Glutamatergic neuron (in vitro differentiated cells): ENCODE results near the gene CDH20. TPM values are rescaled to one million over a fixed set of nuclear protein-coding genes. Genes with fewer than 3 reads are reported as not detected.

Experiments
- DNase-seq: peaks from one replicate; pipeline ENCODE4 v3.0.0; 2022
- H3K27ac Mint-ChIP-seq: one replicate; pipeline ENCODE4 v1.8.0; 2020; ENCODE audit warnings: mild to moderate bottlenecking, mixed read lengths, inconsistent platforms; ENCODE audit not compliant: unreplicated experiment
- H3K27me3 Mint-ChIP-seq: one replicate; pipeline ENCODE4 v1.8.0; 2020; ENCODE audit warnings: mild to moderate bottlenecking, moderate library complexity, mixed read lengths, inconsistent platforms; ENCODE audit not compliant: unreplicated experiment
- H3K36me3 Mint-ChIP-seq: one replicate; pipeline ENCODE4 v1.8.0; 2020; ENCODE audit warnings: mild to moderate bottlenecking, mixed read lengths, inconsistent platforms; ENCODE audit not compliant: unreplicated experiment
- H3K4me1 Mint-ChIP-seq: one replicate; pipeline ENCODE4 v1.8.0; 2020; ENCODE audit warnings: mild to moderate bottlenecking, low read depth, mixed read lengths, inconsistent platforms; ENCODE audit not compliant: unreplicated experiment
- H3K4me3 Mint-ChIP-seq: one replicate; pipeline ENCODE4 v1.8.0; 2020; ENCODE audit warnings: mild to moderate bottlenecking, mixed read lengths, inconsistent platforms; ENCODE audit not compliant: unreplicated experiment
- H3K9me3 Mint-ChIP-seq: one replicate; pipeline ENCODE4 v1.8.0; 2020; ENCODE audit warnings: mild to moderate bottlenecking, moderate library complexity, mixed read lengths, inconsistent platforms; ENCODE audit not compliant: unreplicated experiment
- total RNA-seq: library from RNA; stranded (reverse); fragmentation: NEBNext Ultra II Directional; extraction: Animal tissue kit (Norgen Biotek cat#: 25700); gene quantifications from one replicate; pipeline ENCODE4 v1.2.1, GENCODE V29; 2021; ENCODE audit not compliant: unreplicated experiment
- TF ChIP-seq, protein P1 (sequence below): fragments of 200-600 bp; sonication (generic); IDR thresholded peaks from one replicate; pipeline ENCODE4 v1.5.0; 2021; ENCODE audit not compliant: partially characterized antibody, unreplicated experiment

CDH20 gene
- total RNA-seq, 1 donor from 2014 or later = 0.47 TPM

DNA sequence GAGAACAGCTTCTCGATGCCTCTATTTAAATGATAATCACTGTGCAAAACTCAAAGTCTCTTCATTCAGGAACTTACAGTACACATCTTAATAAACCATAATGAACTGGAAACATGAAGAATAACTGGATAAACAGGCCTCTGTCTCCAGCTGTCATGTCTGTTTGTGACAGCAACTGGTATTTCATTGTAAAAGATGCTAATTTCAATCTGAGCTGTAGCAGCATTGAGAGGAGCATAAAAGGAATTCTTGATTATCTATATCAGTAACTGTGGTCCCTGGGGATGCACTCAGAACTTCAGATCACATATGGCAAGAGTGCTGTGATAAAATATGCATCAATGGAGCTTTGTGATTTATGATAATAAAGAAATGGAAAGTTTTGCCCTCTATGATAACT lies 18.8 kb downstream of the CDH20 start:
- Mint-ChIP-seq H3K27me3 (no peaks in the 10 kb centered on the region), H3K36me3 (no peaks in the 10 kb centered on the region), H3K9me3 (no peaks in the 10 kb centered on the region), H3K4me1 (no peaks in the 10 kb centered on the region), H3K27ac (no peak overlapping the region), H3K4me3 (no peak overlapping the region)
- TF ChIP-seq, protein P1, sequence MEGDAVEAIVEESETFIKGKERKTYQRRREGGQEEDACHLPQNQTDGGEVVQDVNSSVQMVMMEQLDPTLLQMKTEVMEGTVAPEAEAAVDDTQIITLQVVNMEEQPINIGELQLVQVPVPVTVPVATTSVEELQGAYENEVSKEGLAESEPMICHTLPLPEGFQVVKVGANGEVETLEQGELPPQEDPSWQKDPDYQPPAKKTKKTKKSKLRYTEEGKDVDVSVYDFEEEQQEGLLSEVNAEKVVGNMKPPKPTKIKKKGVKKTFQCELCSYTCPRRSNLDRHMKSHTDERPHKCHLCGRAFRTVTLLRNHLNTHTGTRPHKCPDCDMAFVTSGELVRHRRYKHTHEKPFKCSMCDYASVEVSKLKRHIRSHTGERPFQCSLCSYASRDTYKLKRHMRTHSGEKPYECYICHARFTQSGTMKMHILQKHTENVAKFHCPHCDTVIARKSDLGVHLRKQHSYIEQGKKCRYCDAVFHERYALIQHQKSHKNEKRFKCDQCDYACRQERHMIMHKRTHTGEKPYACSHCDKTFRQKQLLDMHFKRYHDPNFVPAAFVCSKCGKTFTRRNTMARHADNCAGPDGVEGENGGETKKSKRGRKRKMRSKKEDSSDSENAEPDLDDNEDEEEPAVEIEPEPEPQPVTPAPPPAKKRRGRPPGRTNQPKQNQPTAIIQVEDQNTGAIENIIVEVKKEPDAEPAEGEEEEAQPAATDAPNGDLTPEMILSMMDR = no peak
- no peak for DNase-seq

DNA sequence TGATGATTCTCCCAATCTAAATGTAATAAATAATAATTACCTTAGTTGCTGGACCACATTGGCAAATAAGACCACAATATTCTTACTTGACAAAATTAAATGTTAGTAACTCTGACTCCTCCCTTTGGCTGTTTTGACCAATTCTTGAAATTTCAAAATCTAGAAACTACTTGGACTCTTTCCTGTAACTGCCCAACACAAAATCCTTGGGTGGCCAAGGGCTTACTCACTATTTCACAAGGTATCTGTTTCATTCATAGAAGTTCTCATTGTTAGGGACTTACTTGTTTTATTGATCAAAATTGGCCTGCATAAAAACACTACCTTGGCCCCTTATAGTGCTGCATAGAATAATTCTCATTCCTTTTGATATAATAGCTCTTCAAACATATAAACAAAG lies 19.4 kb downstream of the CDH20 start:
- Mint-ChIP-seq H3K27ac (no peak overlapping the region), H3K27me3 (no peaks in the 10 kb centered on the region), H3K9me3 (no peaks in the 10 kb centered on the region), H3K36me3 (peaks cover under 1% of the 10 kb centered on the region), H3K4me1 (no peaks in the 10 kb centered on the region), H3K4me3 (no peak overlapping the region)
- TF ChIP-seq, protein P1 = no peak
- no peak for DNase-seq

DNA sequence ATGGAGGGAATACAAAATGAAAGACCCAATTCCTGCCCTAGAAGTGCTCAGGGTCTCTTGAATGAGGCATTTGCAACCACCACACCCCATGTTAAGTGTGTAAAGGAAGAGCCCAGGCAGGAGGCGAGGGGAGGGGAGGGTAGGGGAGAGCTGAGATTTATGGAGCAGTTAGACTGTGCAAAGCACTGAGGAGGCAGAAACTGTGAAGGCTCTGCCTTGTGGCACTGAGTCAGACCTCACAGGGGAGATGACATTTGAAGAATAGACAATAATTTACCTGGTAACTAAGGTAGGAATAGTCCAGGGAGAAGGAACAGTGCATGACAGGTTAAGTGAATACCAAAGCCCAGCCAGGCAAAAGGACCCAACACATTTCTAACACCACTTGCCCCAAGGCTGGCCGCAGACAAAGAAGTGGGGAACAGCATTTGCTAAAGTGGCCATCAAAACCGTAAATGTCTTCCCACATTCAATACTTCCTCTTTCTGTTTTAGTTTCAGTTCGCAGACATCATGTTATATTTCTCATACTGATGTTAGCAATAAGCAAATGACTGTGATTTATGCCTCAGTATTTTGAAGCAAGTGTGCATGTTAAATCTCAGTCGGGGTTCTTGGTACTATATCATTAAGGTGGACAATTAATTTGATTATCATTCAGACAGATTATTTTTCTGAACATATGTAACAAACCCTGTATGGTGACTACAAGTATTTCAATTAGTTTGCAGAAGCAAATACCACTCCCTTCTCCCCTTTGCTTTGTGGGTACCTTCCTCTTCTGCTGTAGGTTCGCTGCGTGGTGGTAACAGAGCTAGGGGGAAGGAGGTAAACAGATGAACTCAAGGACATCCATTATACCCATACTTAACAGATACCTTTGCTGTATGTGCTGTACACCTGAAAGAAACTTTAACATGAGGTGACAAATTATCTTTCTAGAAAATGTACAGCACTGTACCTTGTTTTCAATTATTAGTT lies 27.5 kb downstream of the CDH20 start:
- no peak for DNase-seq
- Mint-ChIP-seq H3K4me3 (no peak overlapping the region), H3K9me3 (peaks cover 1% of the 10 kb centered on the region), H3K27me3 (peaks cover 3% of the 10 kb centered on the region), H3K4me1 (no peaks in the 10 kb centered on the region), H3K36me3 (peaks cover 4% of the 10 kb centered on the region), H3K27ac (no peak overlapping the region)
- TF ChIP-seq, protein P1 = no peak

DNA sequence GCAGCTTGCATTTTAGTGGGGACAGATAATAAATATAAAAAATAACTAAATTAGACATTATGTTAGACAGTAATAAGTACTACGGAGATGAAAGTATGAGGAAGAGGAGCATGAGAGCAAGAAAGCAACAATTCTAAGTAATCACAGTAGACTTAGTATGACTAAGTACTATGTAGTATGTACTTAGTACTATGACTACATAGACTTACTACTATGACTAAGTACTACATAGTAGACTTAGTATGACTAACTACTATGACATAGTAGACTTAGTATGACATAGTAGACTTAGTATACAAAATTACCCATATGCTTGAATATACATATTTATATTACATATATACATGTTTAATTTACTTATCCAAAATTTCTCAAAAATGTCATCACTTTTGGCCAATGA lies 29.3 kb downstream of the CDH20 start:
- H3K27ac Mint-ChIP-seq = no peak overlapping the region
- peaks cover 3% of the 10 kb centered on the region for H3K27me3 Mint-ChIP-seq
- H3K36me3 Mint-ChIP-seq = peaks cover 4% of the 10 kb centered on the region
- TF ChIP-seq, protein P1 = no peak
- no peak overlapping the region for H3K4me3 Mint-ChIP-seq
- DNase-seq = no peak
- H3K9me3 Mint-ChIP-seq = peaks cover 1% of the 10 kb centered on the region
- H3K4me1 Mint-ChIP-seq = no peaks in the 10 kb centered on the region

DNA sequence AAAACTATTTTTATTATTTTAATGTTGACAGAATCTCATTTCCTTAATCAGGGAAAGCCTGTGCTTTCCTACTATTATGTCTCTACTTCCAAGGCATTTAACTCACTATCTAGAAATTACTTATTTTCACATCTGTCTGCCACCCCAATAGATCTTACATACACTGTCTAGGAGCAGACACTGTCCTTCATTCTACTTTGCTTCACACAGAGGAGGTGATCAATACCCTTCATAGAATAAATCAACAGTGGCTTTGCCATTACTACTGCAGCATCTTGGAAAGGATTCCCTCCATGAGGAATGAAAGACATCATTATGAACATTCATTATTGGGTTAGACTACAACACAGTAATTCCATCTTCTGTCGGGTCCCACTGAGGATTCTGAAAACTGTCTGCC lies 31.7 kb downstream of the CDH20 start:
- no peaks in the 10 kb centered on the region for H3K36me3 Mint-ChIP-seq
- H3K9me3 Mint-ChIP-seq = peaks cover 1% of the 10 kb centered on the region
- H3K27me3 Mint-ChIP-seq = peaks cover 6% of the 10 kb centered on the region
- TF ChIP-seq, protein P1 = no peak
- no peak overlapping the region for H3K4me3 Mint-ChIP-seq
- DNase-seq = no peak
- no peak overlapping the region for H3K27ac Mint-ChIP-seq
- peaks cover 4% of the 10 kb centered on the region for H3K4me1 Mint-ChIP-seq
